ENCODE results near the gene CLDN3.
"Not testable (repeated sequence)": the region's sequence is repeated elsewhere in the genome, so short reads cannot be mapped to it uniquely, and the experiment has no call there.

Gene CLDN3

GRCh38 chr7:73791170-73791690 is 21.2 kb upstream of the CLDN3 start:
- H3K9me3 Mint-ChIP-seq; DNase-seq; H3K27ac Mint-ChIP-seq; H3K4me3 Mint-ChIP-seq; H3K4me1 Mint-ChIP-seq (ENCODE audit: low read depth in 2 of 2); H3K36me3 Mint-ChIP-seq (ENCODE audit: insufficient read depth); ATAC-seq (replicated peaks): not testable (repeated sequence)
- peaks cover 15 to 26% of the 10 kb centered on the region in 2 donors for H3K27me3 Mint-ChIP-seq

- Mint-ChIP-seq H3K4me1 (ENCODE audit: low read depth in 2 of 2) (no peaks in the 10 kb centered on the region), H3K27ac (no peak overlapping the region), H3K27me3 (peaks cover 10 to 16% of the 10 kb centered on the region in 2 donors), H3K9me3 (no peaks in the 10 kb centered on the region), H3K36me3 (ENCODE audit: insufficient read depth) (no peaks in the 10 kb centered on the region), H3K4me3 (no peak overlapping the region)
- DNase-seq (no peak), ATAC-seq (replicated peaks) (no peak)
These were observed 19.0 kb upstream of the CLDN3 start for GRCh38 chr7:73789051-73789450.

- peaks cover 10 to 16% of the 10 kb centered on the region in 2 donors for H3K27me3 Mint-ChIP-seq
- not testable (repeated sequence) for H3K4me1 Mint-ChIP-seq (ENCODE audit: low read depth in 2 of 2); H3K9me3 Mint-ChIP-seq; H3K36me3 Mint-ChIP-seq (ENCODE audit: insufficient read depth); DNase-seq; ATAC-seq (replicated peaks); H3K27ac Mint-ChIP-seq; H3K4me3 Mint-ChIP-seq
These were observed 17.6 kb upstream of the CLDN3 start for GRCh38 chr7:73787786-73788048.

DNA sequence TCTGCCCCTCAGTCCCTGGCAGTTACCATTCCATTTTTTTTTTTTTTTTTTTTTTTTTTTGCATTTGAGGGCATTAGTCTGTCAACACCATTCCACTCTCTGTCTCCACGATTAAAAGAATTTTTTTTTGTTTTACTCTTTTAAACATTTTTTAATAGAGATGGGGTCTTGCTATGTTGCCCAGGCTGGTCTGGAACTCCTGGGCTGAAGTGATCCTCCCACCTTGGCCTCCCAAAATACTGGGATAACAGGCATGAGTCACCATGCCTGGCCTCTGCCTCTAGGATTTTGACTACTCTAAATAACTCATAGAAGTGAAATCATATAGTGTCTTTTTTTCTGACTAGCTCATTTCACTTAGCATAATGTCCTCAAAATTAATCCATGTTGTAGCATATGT is 16.5 kb upstream of the CLDN3 start:
- H3K4me1 Mint-ChIP-seq (ENCODE audit: low read depth in 2 of 2), result no peaks in the 10 kb centered on the region
- DNase-seq (no peak), ATAC-seq (replicated peaks) (no peak)
- no peak overlapping the region for H3K4me3 Mint-ChIP-seq
- no peaks in the 10 kb centered on the region for H3K9me3 Mint-ChIP-seq
- H3K27ac Mint-ChIP-seq, result no peak overlapping the region
- H3K27me3 Mint-ChIP-seq, result peaks cover 0 to 8% of the 10 kb centered on the region in 2 donors
- H3K36me3 Mint-ChIP-seq (ENCODE audit: insufficient read depth), result no peaks in the 10 kb centered on the region

DNA sequence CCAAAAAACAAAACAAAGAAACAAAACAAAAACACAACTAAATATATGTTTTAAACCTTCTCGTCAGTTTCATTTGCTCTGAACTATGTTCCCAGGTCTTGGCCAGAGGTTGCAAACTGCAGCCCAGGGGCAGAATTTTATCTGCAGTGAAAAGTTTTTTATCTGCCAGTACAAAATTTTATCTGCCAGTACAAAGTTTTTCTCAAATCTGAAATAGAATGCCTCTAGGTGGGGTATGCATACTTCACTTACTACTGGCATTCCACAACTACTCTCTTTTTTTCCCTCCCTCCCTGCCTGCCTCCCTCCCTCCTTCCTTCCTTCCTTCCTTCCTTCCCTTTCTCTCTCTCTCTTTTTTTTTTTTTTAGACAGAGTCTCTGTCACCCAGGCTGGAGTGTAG is 9.4 kb upstream of the CLDN3 start:
- Mint-ChIP-seq H3K4me3 (no peak overlapping the region), H3K27me3 (peaks cover 0 to 33% of the 10 kb centered on the region in 2 donors), H3K27ac (no peak overlapping the region), H3K9me3 (no peaks in the 10 kb centered on the region), H3K36me3 (ENCODE audit: insufficient read depth) (no peaks in the 10 kb centered on the region), H3K4me1 (ENCODE audit: low read depth in 2 of 2) (no peaks in the 10 kb centered on the region)
- ATAC-seq (replicated peaks) (no peak), DNase-seq (no peak)

DNA sequence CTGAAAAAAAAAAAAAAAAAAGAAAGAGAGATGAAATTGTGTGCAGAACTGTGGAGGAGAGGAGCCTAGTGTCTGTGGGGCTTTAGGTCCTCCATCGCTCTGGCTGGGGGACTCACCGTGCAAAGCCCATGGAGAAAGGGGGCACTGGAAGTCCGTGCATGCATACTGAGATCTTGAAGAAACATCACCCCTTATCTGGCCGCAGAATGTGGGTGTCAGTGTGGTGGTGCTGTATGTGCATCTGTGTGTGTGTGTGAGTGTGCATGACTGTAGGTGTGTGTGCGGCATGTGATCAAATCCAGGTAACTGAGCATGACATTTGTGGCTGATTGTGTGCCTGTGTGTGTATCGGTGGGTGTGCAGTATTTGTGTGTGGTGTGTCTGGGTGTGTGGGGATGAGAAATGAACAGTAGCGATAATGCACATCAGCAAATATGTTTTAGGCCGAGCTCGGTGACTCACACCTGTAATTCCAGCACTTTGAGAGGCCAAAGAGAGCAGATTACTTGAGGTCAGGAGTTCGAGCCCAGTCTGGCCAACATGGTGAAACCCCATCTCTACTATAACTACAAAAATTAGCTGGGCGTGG is 8.8 kb upstream of the CLDN3 start:
- Mint-ChIP-seq H3K27ac (no peak overlapping the region), H3K4me3 (no peak overlapping the region), H3K4me1 (ENCODE audit: low read depth in 2 of 2) (no peaks in the 10 kb centered on the region), H3K36me3 (ENCODE audit: insufficient read depth) (no peaks in the 10 kb centered on the region), H3K9me3 (no peaks in the 10 kb centered on the region), H3K27me3 (peaks cover 0 to 40% of the 10 kb centered on the region in 2 donors)
- DNase-seq (no peak), ATAC-seq (replicated peaks) (no peak)

- peaks cover 0 to 3% of the 10 kb centered on the region in 2 donors for H3K4me1 Mint-ChIP-seq (ENCODE audit: low read depth in 2 of 2)
- H3K27me3 Mint-ChIP-seq, result peaks cover 22 to 73% of the 10 kb centered on the region in 2 donors
- H3K9me3 Mint-ChIP-seq, result no peaks in the 10 kb centered on the region
- peaks cover 3% of the 10 kb centered on the region for H3K36me3 Mint-ChIP-seq (ENCODE audit: insufficient read depth)
- no peak overlapping the region for H3K27ac Mint-ChIP-seq
- DNase-seq (no peak), ATAC-seq (replicated peaks) (no peak)
- H3K4me3 Mint-ChIP-seq, result no peak overlapping the region
These were observed 4.9 kb upstream of the CLDN3 start for GRCh38 chr7:73774923-73775322.

DNA sequence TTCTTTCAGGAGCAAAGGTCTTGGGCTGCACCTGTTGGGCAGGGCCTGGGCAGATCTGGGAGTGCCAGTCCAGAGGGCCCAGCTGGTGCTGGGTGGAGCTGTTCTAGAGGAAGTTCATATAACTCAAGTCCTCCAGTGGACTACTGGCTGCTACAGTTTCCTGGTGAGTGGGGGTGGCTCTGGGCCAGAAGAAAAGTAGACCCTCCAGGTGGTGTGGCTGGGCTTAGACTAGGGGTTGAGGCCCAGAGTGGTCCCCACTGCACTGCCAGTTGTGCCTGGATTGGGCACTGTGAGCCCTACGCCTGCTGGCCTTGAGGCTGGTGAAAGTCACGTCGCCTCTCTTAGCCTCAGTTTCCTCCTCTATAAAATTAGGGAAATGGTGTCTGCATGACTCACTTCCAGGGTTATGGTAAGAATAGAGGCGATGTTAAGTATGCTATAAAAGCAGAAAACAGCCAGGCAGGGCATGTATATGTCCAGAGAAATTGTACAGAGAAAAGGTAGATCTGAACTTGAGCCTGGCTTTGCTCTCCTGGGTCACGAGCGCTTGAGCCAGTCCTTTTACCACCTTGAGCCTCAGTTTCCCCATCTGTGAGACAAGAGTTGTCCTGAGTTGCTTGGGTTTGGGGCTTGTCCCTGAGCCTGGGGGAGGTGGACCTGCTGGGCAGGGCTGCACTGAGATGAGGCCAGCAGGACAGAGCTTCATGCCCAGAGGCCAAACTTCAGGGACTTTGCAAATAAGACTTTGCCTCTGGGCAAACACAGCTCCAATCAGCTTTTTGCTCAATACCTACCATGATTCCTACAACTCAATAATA is 3.8 kb upstream of the CLDN3 start:
- H3K9me3 Mint-ChIP-seq, result no peaks in the 10 kb centered on the region
- DNase-seq, result no peak
- no peak overlapping the region for H3K27ac Mint-ChIP-seq
- H3K27me3 Mint-ChIP-seq, result peaks cover 23 to 76% of the 10 kb centered on the region in 2 donors
- no peak for ATAC-seq (replicated peaks)
- peaks cover 3% of the 10 kb centered on the region for H3K36me3 Mint-ChIP-seq (ENCODE audit: insufficient read depth)
- H3K4me3 Mint-ChIP-seq, result no peak overlapping the region
- peaks cover 0 to 4% of the 10 kb centered on the region in 2 donors for H3K4me1 Mint-ChIP-seq (ENCODE audit: low read depth in 2 of 2)

GRCh38 chr7:73770860-73771670 is 995 bp upstream of the CLDN3 start:
- Mint-ChIP-seq H3K27ac (no peak overlapping the region), H3K27me3 (peaks cover 39 to 82% of the 10 kb centered on the region in 2 donors), H3K4me3 (peak overlapping the region; percentile 45 to 49), H3K4me1 (ENCODE audit: low read depth in 2 of 2) (peaks cover 0 to 4% of the 10 kb centered on the region in 2 donors), H3K9me3 (no peaks in the 10 kb centered on the region), H3K36me3 (ENCODE audit: insufficient read depth) (peaks cover 3% of the 10 kb centered on the region)
- DNase-seq (no peak), ATAC-seq (replicated peaks) (no peak)

DNA sequence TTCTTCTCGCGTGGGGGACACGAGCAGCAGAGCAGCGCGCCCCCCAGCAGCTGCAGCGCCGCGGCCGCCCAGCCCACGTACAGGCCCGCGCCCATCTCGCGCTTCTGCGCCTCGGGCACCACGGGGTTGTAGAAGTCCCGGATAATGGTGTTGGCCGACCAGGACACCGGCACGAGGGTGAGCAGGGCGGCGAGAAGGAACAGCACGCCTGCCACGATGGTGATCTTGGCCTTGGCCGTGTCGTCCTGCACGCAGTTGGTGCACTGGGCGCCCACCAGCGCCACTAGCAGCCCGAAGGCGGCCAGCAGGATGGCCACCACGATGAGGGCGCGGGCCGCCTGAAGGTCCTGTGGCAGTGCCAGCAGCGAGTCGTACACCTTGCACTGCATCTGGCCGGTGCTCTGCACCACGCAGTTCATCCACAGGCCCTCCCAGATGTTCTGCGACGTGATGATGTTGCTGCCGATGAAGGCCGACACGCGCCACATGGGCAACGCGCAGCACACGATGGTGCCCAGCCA is 529 bp downstream of the CLDN3 start:
- ATAC-seq (replicated peaks), result no peak
- Mint-ChIP-seq H3K27me3 (peaks cover 39 to 80% of the 10 kb centered on the region in 2 donors), H3K4me1 (ENCODE audit: low read depth in 2 of 2) (peaks cover 0 to 4% of the 10 kb centered on the region in 2 donors), H3K36me3 (ENCODE audit: insufficient read depth) (peaks cover 3% of the 10 kb centered on the region), H3K27ac (no peak overlapping the region), H3K4me3 (peak overlapping the region; percentile 22 to 48), H3K9me3 (no peaks in the 10 kb centered on the region)
- DNase-seq, result no peak

GRCh38 chr7:73768641-73769480 is 1.2 kb downstream of the CLDN3 start:
- DNase-seq, result no peak
- no peak overlapping the region for H3K4me3 Mint-ChIP-seq
- peaks cover 38 to 73% of the 10 kb centered on the region in 2 donors for H3K27me3 Mint-ChIP-seq

DNA sequence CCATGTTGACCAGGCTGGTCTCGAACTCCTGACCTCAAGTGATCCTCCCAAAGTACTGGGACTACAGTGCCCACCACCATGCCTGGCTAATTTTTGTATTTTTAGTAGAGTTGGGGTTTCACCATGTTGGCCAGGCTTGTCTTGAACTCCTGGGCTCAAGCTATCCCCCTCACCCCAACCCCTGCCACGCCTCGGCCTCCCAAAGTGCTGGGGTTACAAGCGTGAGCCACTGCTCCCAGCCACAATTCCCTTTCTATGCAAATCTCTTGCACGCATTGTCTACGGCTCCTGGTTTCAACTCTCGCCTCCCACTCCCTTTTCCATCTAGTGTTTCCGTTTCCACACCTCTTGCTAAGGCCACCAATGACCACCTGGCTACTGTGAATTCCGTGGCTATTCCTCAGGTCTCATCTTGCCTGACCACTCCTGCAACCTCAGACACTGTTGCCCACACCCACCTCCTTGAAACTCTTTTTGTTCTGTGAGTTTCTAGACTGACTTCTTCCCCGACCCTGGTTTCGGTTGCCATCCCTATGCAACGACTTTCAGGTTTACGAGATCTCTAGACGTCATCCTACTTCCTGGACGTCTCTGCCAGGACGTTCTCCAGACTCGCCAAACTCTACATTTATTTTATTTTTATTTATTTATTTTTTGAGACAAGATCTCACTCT is 3.4 kb downstream of the CLDN3 start:
- no peak overlapping the region for H3K27ac Mint-ChIP-seq

More at GRCh38 chr7:73768641-73769480, 1.2 kb downstream of the CLDN3 start:
- Mint-ChIP-seq H3K36me3 (ENCODE audit: insufficient read depth) (peaks cover 3% of the 10 kb centered on the region), H3K9me3 (no peaks in the 10 kb centered on the region), H3K4me1 (ENCODE audit: low read depth in 2 of 2) (peaks cover 0 to 4% of the 10 kb centered on the region in 2 donors), H3K27ac (no peak overlapping the region)
- no peak for ATAC-seq (replicated peaks)

More for the DNA sequence above, 3.4 kb downstream of the CLDN3 start:
- H3K27me3 Mint-ChIP-seq, result peaks cover 29 to 57% of the 10 kb centered on the region in 2 donors
- ATAC-seq (replicated peaks) (no peak), DNase-seq (no peak)
- H3K36me3 Mint-ChIP-seq (ENCODE audit: insufficient read depth), result peaks cover 3% of the 10 kb centered on the region
- H3K4me1 Mint-ChIP-seq (ENCODE audit: low read depth in 2 of 2), result peaks cover 0 to 4% of the 10 kb centered on the region in 2 donors
- no peaks in the 10 kb centered on the region for H3K9me3 Mint-ChIP-seq
- H3K4me3 Mint-ChIP-seq, result no peak overlapping the region
